ELR (cell line): Measurements from ENCODE around the gene ATXN1.

Experiments
- DNase-seq: peaks from one replicate; pipeline ENCODE4 v3.0.0-alpha.2; 2015; ENCODE audit warnings: low read depth

ATXN1 gene

GRCh38 chr6:16359563-16359962, 401.7 kb downstream of the ATXN1 start:
- no peak for DNase-seq

- DNase-seq, result no peak
These were observed 402.6 kb downstream of the ATXN1 start for GRCh38 chr6:16358531-16359138.

GRCh38 chr6:16355699-16356446, 405.4 kb downstream of the ATXN1 start:
- DNase-seq, result peak; percentile 52

GRCh38 chr6:16355238-16355637, 406.0 kb downstream of the ATXN1 start:
- no peak for DNase-seq

- DNase-seq, result no peak
These were observed 406.6 kb downstream of the ATXN1 start for GRCh38 chr6:16354692-16355091.

GRCh38 chr6:16352821-16353438, 408.3 kb downstream of the ATXN1 start:
- no peak for DNase-seq

- peak; percentile 33 for DNase-seq
These were observed 409.0 kb downstream of the ATXN1 start for GRCh38 chr6:16352258-16352635.

- no peak for DNase-seq
These were observed 411.7 kb downstream of the ATXN1 start for GRCh38 chr6:16349544-16349943.

- DNase-seq, result no peak
These were observed 414.4 kb downstream of the ATXN1 start for GRCh38 chr6:16346831-16347230.

- peak; percentile 87 for DNase-seq
These were observed 415.6 kb downstream of the ATXN1 start for GRCh38 chr6:16345449-16346330.

- DNase-seq, result peak; percentile 90
These were observed 416.5 kb downstream of the ATXN1 start for GRCh38 chr6:16344756-16345155.

GRCh38 chr6:16343593-16343992, 417.7 kb downstream of the ATXN1 start:
- DNase-seq, result no peak

GRCh38 chr6:16339265-16339587, 422.0 kb downstream of the ATXN1 start:
- no peak for DNase-seq

- DNase-seq, result peak; percentile 99
These were observed 422.5 kb downstream of the ATXN1 start for GRCh38 chr6:16338577-16339264.

GRCh38 chr6:16337295-16337975, 423.8 kb downstream of the ATXN1 start:
- peak; percentile 87 for DNase-seq

- DNase-seq, result no peak
These were observed 424.4 kb downstream of the ATXN1 start for GRCh38 chr6:16336911-16337294.

GRCh38 chr6:16336056-16336818, 425.0 kb downstream of the ATXN1 start:
- DNase-seq, result no peak

- DNase-seq, result no peak
These were observed 426.1 kb downstream of the ATXN1 start for GRCh38 chr6:16335176-16335575.

GRCh38 chr6:16334671-16335070, 426.6 kb downstream of the ATXN1 start:
- DNase-seq, result peak; percentile 96

GRCh38 chr6:16333580-16333979, 427.7 kb downstream of the ATXN1 start:
- peak; percentile 69 for DNase-seq

GRCh38 chr6:16332175-16332542, 429.1 kb downstream of the ATXN1 start:
- DNase-seq, result peak; percentile 83
